Endothelial cell of umbilical vein (primary cell): ENCODE results near the gene PAPPA2. TPM values are rescaled to one million over a fixed set of nuclear protein-coding genes. Genes with fewer than 3 reads are reported as not detected.
"Not testable (repeated sequence)": the region's sequence is repeated elsewhere in the genome, so short reads cannot be mapped to it uniquely, and the experiment has no call there.

ENCODE experiments used
- BruUV-seq: library from RNA; stranded (reverse); fragments of 400-500 nt; replicated peaks from 2 replicates; lab custom pipeline; 2021; lab: Mats Ljungman, UMichigan
- CTCF ChIA-PET: fragments of 300-600, 350-600 bp; sonication (Branson Sonifier 250); formaldehyde crosslinking; loops from one replicate; lab custom pipeline; 2021; ENCODE audit warnings: antibody characterized with exemption, inconsistent platforms; lab: Charles Lee
- POLR2A ChIA-PET: fragments of 300-600, 350-600 bp; sonication (Branson Sonifier 250); formaldehyde crosslinking; loops from one replicate; lab custom pipeline; 2021; ENCODE audit warnings: antibody characterized with exemption, inconsistent platforms; lab: Charles Lee
- DNase-seq: peaks from one replicate; pipeline ENCODE4 v3.0.0-alpha.2; 2011; ENCODE audit warnings: low read depth, low spot score
- FAIRE-seq: peaks from 2 replicates; lab custom pipeline; 2011; peaks lifted over from hg19 to GRCh38; lab: Jason Lieb, UNC
- H2AFZ ChIP-seq: 2 replicates; pipeline ENCODE4 v1.6.0; 2012; ENCODE audit warnings: low read depth, low read length, control low read depth, inconsistent platforms
- H3K27ac ChIP-seq: 2 replicates; pipeline ENCODE4 v1.5.1; 2011; ENCODE audit warnings: low read depth, mild to moderate bottlenecking, control low read depth, low read length, moderate library complexity; ENCODE audit not compliant: insufficient read depth
- H3K27me3 ChIP-seq, 2 experiments: 2 replicates each; pipeline versions ENCODE4 v1.6.0 to v1.6.1; 2011; ENCODE audit warnings: low read length in 2 of 2, mixed read lengths in 1 of 2; ENCODE audit not compliant: control insufficient read depth in 2 of 2, insufficient read depth in 2 of 2
- H3K36me3 ChIP-seq, 2 experiments: 2 replicates in 1 of 2; 3 replicates in 1 of 2; pipeline ENCODE4 v1.5.1; 2011; ENCODE audit warnings: low read length in 2 of 2, mild to moderate bottlenecking in 1 of 2, moderate library complexity in 1 of 2; ENCODE audit not compliant: control insufficient read depth in 2 of 2, insufficient read depth in 2 of 2; ENCODE audit errors: extremely low read depth in 1 of 2
- H3K4me1 ChIP-seq: 3 replicates; pipeline ENCODE4 v1.5.1; 2011; ENCODE audit warnings: mild to moderate bottlenecking, low read length; ENCODE audit not compliant: control insufficient read depth, insufficient read depth; ENCODE audit errors: extremely low read depth
- H3K4me2 ChIP-seq: 2 replicates; pipeline ENCODE4 v1.6.1; 2011; ENCODE audit warnings: low read length, control low read depth, mixed read lengths; ENCODE audit not compliant: insufficient read depth
- H3K4me3 ChIP-seq, 3 experiments: fragments of 200-600 bp in 1 of 3; sonication (generic), shearing (Covaris generic) in 1 of 3; replicated peaks in 1 of 3; 2 replicates each; pipeline ENCODE4 v1.5.1; 2011 to 2016; ENCODE audit warnings: control low read depth in 3 of 3, low read length in 3 of 3, mild to moderate bottlenecking in 2 of 3, inconsistent platforms in 1 of 3, low read depth in 1 of 3, moderate library complexity in 1 of 3; ENCODE audit not compliant: insufficient read depth in 1 of 3
- H3K79me2 ChIP-seq: 2 replicates; pipeline ENCODE4 v1.6.0; 2012; ENCODE audit warnings: low read length, inconsistent platforms; ENCODE audit not compliant: control insufficient read depth, insufficient read depth
- H3K9ac ChIP-seq: replicated peaks from 2 replicates; pipeline ENCODE3; 2011; ENCODE audit warnings: low read length, control low read depth; ENCODE audit not compliant: insufficient read depth; ENCODE audit errors: extremely low read depth
- H3K9me1 ChIP-seq: replicated peaks from 3 replicates; pipeline ENCODE4 v1.6.0; 2011; ENCODE audit warnings: mild to moderate bottlenecking, low read length; ENCODE audit not compliant: control insufficient read depth, insufficient read depth; ENCODE audit errors: extremely low read depth
- H3K9me3 ChIP-seq: replicated peaks from 2 replicates; pipeline ENCODE4 v1.5.1; 2012; ENCODE audit warnings: low read length, inconsistent platforms; ENCODE audit not compliant: control insufficient read depth, insufficient read depth
- H4K20me1 ChIP-seq: replicated peaks from 2 replicates; pipeline ENCODE3; 2011; ENCODE audit warnings: mild to moderate bottlenecking, low read length; ENCODE audit not compliant: control insufficient read depth, insufficient read depth; ENCODE audit errors: extremely low read depth
- CTCF ChIP-seq, 2 donors: IDR thresholded peaks; 1 replicate in 1 of 2; 2 replicates in 1 of 2; pipeline ENCODE4 v1.5.1; 2011; ENCODE audit warnings: low read length in 2 of 2, mild to moderate bottlenecking in 2 of 2, moderate library complexity in 2 of 2, control low read depth in 1 of 2, inconsistent platforms in 1 of 2, low read depth in 1 of 2; ENCODE audit not compliant: insufficient read depth in 1 of 2; ENCODE audit errors: extremely low read depth in 1 of 2
- EZH2 ChIP-seq: IDR thresholded peaks from 2 replicates; pipeline ENCODE4 v1.6.1; 2012; ENCODE audit warnings: borderline replicate concordance, low read depth, mild to moderate bottlenecking, moderate library complexity, low read length, inconsistent platforms; ENCODE audit not compliant: severe bottlenecking
- FOS ChIP-seq: IDR thresholded peaks from 2 replicates; pipeline ENCODE4 v1.6.1; 2011; ENCODE audit warnings: mild to moderate bottlenecking, low read length, moderate library complexity, borderline replicate concordance; ENCODE audit not compliant: insufficient read depth
- GATA2 ChIP-seq: IDR thresholded peaks from 2 replicates; pipeline ENCODE4 v1.7.0; 2011; ENCODE audit warnings: low read depth, mild to moderate bottlenecking, moderate library complexity, mixed read lengths, low read length; ENCODE audit not compliant: insufficient read length, insufficient read depth
- JUN ChIP-seq: IDR thresholded peaks from 2 replicates; pipeline ENCODE4 v1.6.1; 2011; ENCODE audit warnings: borderline replicate concordance, low read depth; ENCODE audit not compliant: insufficient read length, insufficient read depth
- MAX ChIP-seq: IDR thresholded peaks from 2 replicates; pipeline ENCODE4 v1.6.1; 2011; ENCODE audit not compliant: insufficient read depth, insufficient read length
- MYC ChIP-seq: IDR thresholded peaks from one replicate; pipeline ENCODE4 v1.6.1; 2011; ENCODE audit warnings: mild to moderate bottlenecking, low read depth, low read length
- POLR2A ChIP-seq: IDR thresholded peaks from 2 replicates; pipeline ENCODE4 v1.6.1; 2012; ENCODE audit warnings: low read depth, mild to moderate bottlenecking, control low read depth, low read length
- POLR2AphosphoS5 ChIP-seq: IDR thresholded peaks from 2 replicates; pipeline ENCODE4 v1.6.1; 2012; ENCODE audit warnings: low read depth, mild to moderate bottlenecking, control low read depth, low read length, moderate library complexity; ENCODE audit not compliant: insufficient read depth
- dilution Hi-C: fragments of 300-500 bp; cut with MboI; formaldehyde crosslinking; loops from one replicate; pipeline ENCODE4 v1.15.0; 2019; ENCODE audit warnings: low sequenced_read_pairs; ENCODE audit not compliant: extremely low pct_ligation_motif_present
- intact Hi-C: fragments of 100-400 bp; cut with micrococcal nuclease; formaldehyde crosslinking; loops from one replicate; pipeline ENCODE4 v1.10.0; 2022
- polyA plus RNA-seq, 4 experiments: library from polyadenylated mRNA; depleted of rRNA in 3 of 4; stranded (reverse) in 3 of 4; unstranded in 1 of 4; fragments of >200 nt; gene quantifications; 2 replicates each; pipeline versions ENCODE4 v1.2.1 to v1.2.3, GENCODE V29; 2011 to 2012; ENCODE audit warnings: missing spikeins in 1 of 4
- total RNA-seq: library from RNA; stranded (reverse); gene quantifications from 2 replicates; pipeline ENCODE4 v1.2.3, GENCODE V29; 2021

PAPPA2 gene
- total and polyA plus RNA-seq, 2 donors (not counting 3 experiments of a cell fraction or from before 2014, with no cell fraction given), result not detected

GRCh38 chr1:176450526-176450925 is 12.4 kb upstream of the PAPPA2 start:
- H2AFZ ChIP-seq, result no peak overlapping the region
- no peaks in the 10 kb centered on the region for H3K9me1 ChIP-seq
- no TSS peak for BruUV-seq
- no peak for FAIRE-seq
- H3K4me1 ChIP-seq, result no peaks in the 10 kb centered on the region
- no peak for TF ChIP-seq POLR2A
- no peaks in the 10 kb centered on the region for H3K27me3 ChIP-seq
- POLR2A ChIA-PET, result no interaction called here
- H3K4me3 ChIP-seq, result no peak overlapping the region
- no peak overlapping the region for H3K4me2 ChIP-seq
- H3K27ac ChIP-seq, result no peak overlapping the region
- no peak for DNase-seq
- no peaks in the 10 kb centered on the region for H4K20me1 ChIP-seq
- peaks cover 2% of the 10 kb centered on the region for H3K9me3 ChIP-seq
- dilution Hi-C loops, result no loop called here
- no peak overlapping the region for H3K9ac ChIP-seq
- intact Hi-C loops, result no loop called here
- no peaks in the 10 kb centered on the region for H3K36me3 ChIP-seq
- CTCF ChIA-PET, result no interaction called here
- H3K79me2 ChIP-seq, result no peaks in the 10 kb centered on the region

GRCh38 chr1:176451741-176452140 is 11.2 kb upstream of the PAPPA2 start:
- H3K36me3 ChIP-seq, BruUV-seq, POLR2A ChIA-PET, H3K27me3 ChIP-seq, intact Hi-C loops, H3K4me2 ChIP-seq, dilution Hi-C loops, H3K9me3 ChIP-seq, H2AFZ ChIP-seq, CTCF ChIA-PET, H3K4me1 ChIP-seq, H3K79me2 ChIP-seq, FAIRE-seq, H3K27ac ChIP-seq, H3K9me1 ChIP-seq, H4K20me1 ChIP-seq, H3K9ac ChIP-seq, DNase-seq, H3K4me3 ChIP-seq: not testable (repeated sequence)

GRCh38 chr1:176456795-176457194 is 6.2 kb upstream of the PAPPA2 start:
- Histone ChIP-seq H4K20me1 (no peaks in the 10 kb centered on the region), H3K9me1 (no peaks in the 10 kb centered on the region), H2AFZ (no peak overlapping the region), H3K27me3 (no peaks in the 10 kb centered on the region), H3K9ac (no peak overlapping the region), H3K4me3 (no peak overlapping the region), H3K4me2 (no peak overlapping the region), H3K4me1 (no peaks in the 10 kb centered on the region), H3K9me3 (peaks cover 2% of the 10 kb centered on the region), H3K27ac (no peak overlapping the region), H3K36me3 (no peaks in the 10 kb centered on the region), H3K79me2 (no peaks in the 10 kb centered on the region)
- FAIRE-seq (no peak), DNase-seq (no peak)
- dilution Hi-C loops (no loop called here), intact Hi-C loops (no loop called here)
- BruUV-seq, result no TSS peak
- TF ChIP-seq JUN (no peak), POLR2AphosphoS5 (no peak), GATA2 (no peak), POLR2A (no peak), EZH2 (no peak), MAX (no peak), CTCF (IDR thresholded peaks at IDR 0.05; ENCODE audit: extremely low read depth in 1 of 2, insufficient read depth in 1 of 2, low read depth in 1 of 2, low read length in 2 of 2) (no peak), MYC (no peak), FOS (no peak)
- POLR2A ChIA-PET, result no interaction called here
- CTCF ChIA-PET, result no interaction called here
